Neural progenitor cell (in vitro differentiated cells): Measurements from ENCODE around the gene SLC6A3. TPM values are rescaled to one million over a fixed set of nuclear protein-coding genes. Genes with fewer than 3 reads are reported as not detected.

Experiments
- DNase-seq: peaks from one replicate; pipeline ENCODE4 v3.0.0-alpha.2; 2016; ENCODE audit warnings: low spot score
- H2AFZ ChIP-seq: fragments of 200-600 bp; sonication (generic); replicated peaks from 2 replicates; pipeline ENCODE4 v1.6.1; 2016; ENCODE audit warnings: antibody characterized with exemption
- H3F3A ChIP-seq: fragments of 200-600 bp; sonication (generic); 2 replicates; pipeline ENCODE4 v1.6.1; 2016; ENCODE audit warnings: antibody characterized with exemption, low read depth
- H3K27ac ChIP-seq: fragments of 200-600 bp; sonication (generic); 2 replicates; pipeline ENCODE4 v1.5.1; 2016; ENCODE audit warnings: mild to moderate bottlenecking
- H3K27me3 ChIP-seq: fragments of 200-600 bp; sonication (generic); 2 replicates; pipeline ENCODE4 v1.6.1; 2016; ENCODE audit warnings: mild to moderate bottlenecking, moderate library complexity
- H3K36me3 ChIP-seq: fragments of 200-600 bp; sonication (generic); 2 replicates; pipeline ENCODE4 v1.5.1; 2016
- H3K4me1 ChIP-seq: fragments of 200-600 bp; sonication (generic); 2 replicates; pipeline ENCODE4 v1.6.1; 2016; ENCODE audit warnings: mixed run types
- H3K4me2 ChIP-seq: fragments of 200-600 bp; sonication (generic); 2 replicates; pipeline ENCODE4 v1.6.1; 2016
- H3K4me3 ChIP-seq: fragments of 200-600 bp; sonication (generic); 2 replicates; pipeline ENCODE4 v1.5.1; 2016
- H3K79me2 ChIP-seq: fragments of 200-600 bp; sonication (generic); 2 replicates; pipeline ENCODE4 v1.6.1; 2016; ENCODE audit warnings: low read depth
- H3K9ac ChIP-seq: fragments of 200-600 bp; sonication (generic); 2 replicates; pipeline ENCODE4 v1.6.1; 2016
- H3K9me3 ChIP-seq: fragments of 200-600 bp; sonication (generic); 2 replicates; pipeline ENCODE4 v1.5.1; 2016; ENCODE audit warnings: low read depth
- H4K20me1 ChIP-seq: fragments of 200-600 bp; sonication (generic); 2 replicates; pipeline ENCODE4 v1.6.1; 2016; ENCODE audit warnings: low read depth
- H3K27ac Mint-ChIP-seq: 3 replicates; pipeline ENCODE4 v1.8.0; 2021; ENCODE audit warnings: mixed read lengths
- H3K27me3 Mint-ChIP-seq: 2 replicates; pipeline ENCODE4 v1.8.0; 2022; ENCODE audit warnings: low read depth, mild to moderate bottlenecking, inconsistent platforms, moderate library complexity, mixed read lengths; ENCODE audit not compliant: insufficient read depth
- H3K36me3 Mint-ChIP-seq: 3 replicates; pipeline ENCODE4 v1.8.0; 2021; ENCODE audit warnings: mixed read lengths
- H3K4me1 Mint-ChIP-seq: 3 replicates; pipeline ENCODE4 v1.8.0; 2021; ENCODE audit warnings: mixed read lengths
- H3K4me3 Mint-ChIP-seq: 3 replicates; pipeline ENCODE4 v1.8.0; 2021; ENCODE audit warnings: mild to moderate bottlenecking, moderate library complexity, mixed read lengths
- H3K9me3 Mint-ChIP-seq: 3 replicates; pipeline ENCODE4 v1.8.0; 2020; ENCODE audit warnings: mixed read lengths
- EZH2 ChIP-seq: fragments of 200-600 bp; sonication (generic); IDR thresholded peaks from 2 replicates; pipeline ENCODE4 v1.6.1; 2017; ENCODE audit warnings: antibody characterized with exemption, mild to moderate bottlenecking, moderate library complexity
- EZH2phosphoT487 ChIP-seq: fragments of 200-600 bp; sonication (generic); IDR thresholded peaks from 2 replicates; pipeline ENCODE4 v1.6.1; 2017; ENCODE audit warnings: antibody characterized with exemption
- total RNA-seq: library from RNA; depleted of rRNA; stranded (reverse); fragments of >200 nt; gene quantifications from 2 replicates; pipeline ENCODE4 v1.2.3, GENCODE V29; 2015; ENCODE audit warnings: low replicate concordance
- TF ChIP-seq, protein P1 (sequence below): fragments of 200-600 bp; sonication (generic); IDR thresholded peaks from 2 replicates; pipeline ENCODE4 v1.5.1; 2017; ENCODE audit warnings: antibody characterized with exemption, mild to moderate bottlenecking

The SLC6A3 gene
- total RNA-seq, 1 donor from 2014 or later: 0.32 TPM

DNA sequence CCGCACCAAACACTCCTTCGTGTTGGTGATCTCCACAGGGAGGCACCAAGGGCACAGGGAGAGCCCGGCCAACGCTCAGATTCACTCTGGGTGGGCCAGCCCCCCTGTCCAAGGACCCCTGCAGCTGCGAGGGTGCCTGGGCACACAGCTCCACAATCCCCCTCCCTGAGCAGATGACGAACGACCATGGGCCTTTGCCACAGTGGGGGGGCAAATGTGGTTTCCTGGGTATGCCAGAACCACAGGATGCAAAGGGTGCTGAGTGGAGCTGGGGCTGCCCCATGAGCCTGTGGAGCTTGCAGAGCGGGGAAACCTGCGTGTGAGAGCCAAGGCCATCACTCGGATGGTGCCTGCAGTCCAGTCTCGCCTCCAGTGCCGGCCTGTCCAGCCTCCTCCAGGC is 47.5 kb upstream of the SLC6A3 start:
- H3K27ac Mint-ChIP-seq: no peak overlapping the region
- H3K27me3 ChIP-seq: no peaks in the 10 kb centered on the region
- H2AFZ ChIP-seq: no peak overlapping the region
- no peak overlapping the region for H3K4me3 ChIP-seq
- H3K4me1 ChIP-seq: no peaks in the 10 kb centered on the region
- H3K4me3 Mint-ChIP-seq: no peak overlapping the region
- no peaks in the 10 kb centered on the region for H3K36me3 ChIP-seq
- H3K9me3 Mint-ChIP-seq: no peaks in the 10 kb centered on the region
- no peak overlapping the region for H3K9ac ChIP-seq
- H4K20me1 ChIP-seq: peaks cover 25% of the 10 kb centered on the region
- no peaks in the 10 kb centered on the region for H3K4me1 Mint-ChIP-seq
- H3F3A ChIP-seq: no peaks in the 10 kb centered on the region
- no peak for DNase-seq
- H3K4me2 ChIP-seq: no peak overlapping the region
- H3K27ac ChIP-seq: no peak overlapping the region
- H3K36me3 Mint-ChIP-seq: peaks cover 15% of the 10 kb centered on the region
- TF ChIP-seq, protein P1, sequence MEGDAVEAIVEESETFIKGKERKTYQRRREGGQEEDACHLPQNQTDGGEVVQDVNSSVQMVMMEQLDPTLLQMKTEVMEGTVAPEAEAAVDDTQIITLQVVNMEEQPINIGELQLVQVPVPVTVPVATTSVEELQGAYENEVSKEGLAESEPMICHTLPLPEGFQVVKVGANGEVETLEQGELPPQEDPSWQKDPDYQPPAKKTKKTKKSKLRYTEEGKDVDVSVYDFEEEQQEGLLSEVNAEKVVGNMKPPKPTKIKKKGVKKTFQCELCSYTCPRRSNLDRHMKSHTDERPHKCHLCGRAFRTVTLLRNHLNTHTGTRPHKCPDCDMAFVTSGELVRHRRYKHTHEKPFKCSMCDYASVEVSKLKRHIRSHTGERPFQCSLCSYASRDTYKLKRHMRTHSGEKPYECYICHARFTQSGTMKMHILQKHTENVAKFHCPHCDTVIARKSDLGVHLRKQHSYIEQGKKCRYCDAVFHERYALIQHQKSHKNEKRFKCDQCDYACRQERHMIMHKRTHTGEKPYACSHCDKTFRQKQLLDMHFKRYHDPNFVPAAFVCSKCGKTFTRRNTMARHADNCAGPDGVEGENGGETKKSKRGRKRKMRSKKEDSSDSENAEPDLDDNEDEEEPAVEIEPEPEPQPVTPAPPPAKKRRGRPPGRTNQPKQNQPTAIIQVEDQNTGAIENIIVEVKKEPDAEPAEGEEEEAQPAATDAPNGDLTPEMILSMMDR: no peak
- TF ChIP-seq EZH2phosphoT487 (no peak), EZH2 (no peak)
- H3K79me2 ChIP-seq: no peaks in the 10 kb centered on the region
- H3K27me3 Mint-ChIP-seq: no peaks in the 10 kb centered on the region
- no peaks in the 10 kb centered on the region for H3K9me3 ChIP-seq

DNA sequence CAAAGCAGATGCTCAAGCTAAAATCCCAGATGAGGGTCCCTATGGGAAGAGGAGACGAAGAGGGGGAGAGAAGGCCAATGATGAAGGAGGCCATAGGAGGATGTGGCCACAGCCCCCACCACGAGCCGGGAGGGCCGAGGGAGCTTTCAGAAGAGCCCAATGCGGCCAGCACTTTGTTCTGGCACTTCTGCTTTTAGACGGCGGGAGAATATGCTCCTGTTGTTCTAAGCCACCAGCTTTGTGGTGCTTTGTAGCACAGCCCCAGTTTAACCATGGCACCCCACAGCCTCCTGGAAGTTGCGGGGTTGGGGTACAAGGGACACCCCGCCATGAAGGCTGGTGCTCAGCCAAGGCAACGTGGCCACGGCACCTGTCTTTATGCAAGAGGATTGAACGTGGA is 45.1 kb upstream of the SLC6A3 start:
- H3K4me1 Mint-ChIP-seq: no peaks in the 10 kb centered on the region
- H3K79me2 ChIP-seq: no peaks in the 10 kb centered on the region
- TF ChIP-seq EZH2 (no peak), EZH2phosphoT487 (no peak)
- TF ChIP-seq, protein P1: no peak
- H3F3A ChIP-seq: no peaks in the 10 kb centered on the region
- no peak overlapping the region for H3K4me3 ChIP-seq
- H3K4me2 ChIP-seq: no peak overlapping the region
- H3K4me1 ChIP-seq: no peaks in the 10 kb centered on the region
- no peak for DNase-seq
- peaks cover 6% of the 10 kb centered on the region for H4K20me1 ChIP-seq
- H3K9ac ChIP-seq: no peak overlapping the region
- H3K27me3 ChIP-seq: no peaks in the 10 kb centered on the region
- H3K9me3 Mint-ChIP-seq: no peaks in the 10 kb centered on the region
- no peaks in the 10 kb centered on the region for H3K36me3 ChIP-seq
- H3K27ac ChIP-seq: no peak overlapping the region
- H3K27ac Mint-ChIP-seq: no peak overlapping the region
- no peak overlapping the region for H3K4me3 Mint-ChIP-seq
- no peak overlapping the region for H2AFZ ChIP-seq
- H3K27me3 Mint-ChIP-seq: no peaks in the 10 kb centered on the region
- no peaks in the 10 kb centered on the region for H3K9me3 ChIP-seq
- H3K36me3 Mint-ChIP-seq: peaks cover 15% of the 10 kb centered on the region

DNA sequence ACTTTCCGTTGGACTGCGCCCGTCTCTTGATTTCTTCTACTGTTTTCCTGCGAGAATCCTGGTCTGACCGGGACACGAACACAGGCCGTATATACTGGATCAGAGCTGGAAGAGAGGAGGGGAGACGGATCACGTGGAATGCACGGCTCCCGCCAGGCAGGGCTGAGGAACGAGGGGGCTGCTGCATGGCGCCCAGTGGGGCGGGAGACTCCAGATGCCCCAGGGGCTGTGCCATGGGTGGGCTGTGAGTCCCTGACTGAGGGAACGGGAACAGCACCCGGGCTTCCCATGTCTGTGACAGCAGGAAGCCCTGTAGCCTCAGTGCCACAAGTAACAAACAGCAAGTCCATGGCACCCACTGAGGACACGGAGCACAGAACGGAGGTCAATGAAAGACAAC is 44.5 kb upstream of the SLC6A3 start:
- Histone ChIP-seq H3K4me1 (no peaks in the 10 kb centered on the region), H3K4me2 (no peak overlapping the region), H3K79me2 (no peaks in the 10 kb centered on the region), H2AFZ (no peak overlapping the region), H3K27ac (no peak overlapping the region), H4K20me1 (no peaks in the 10 kb centered on the region), H3K9ac (no peak overlapping the region), H3K36me3 (no peaks in the 10 kb centered on the region), H3K27me3 (no peaks in the 10 kb centered on the region), H3F3A (no peaks in the 10 kb centered on the region), H3K4me3 (no peak overlapping the region), H3K9me3 (no peaks in the 10 kb centered on the region)
- TF ChIP-seq, protein P1: no peak
- TF ChIP-seq EZH2phosphoT487 (no peak), EZH2 (no peak)
- H3K27ac Mint-ChIP-seq: no peak overlapping the region
- H3K9me3 Mint-ChIP-seq: no peaks in the 10 kb centered on the region
- H3K27me3 Mint-ChIP-seq: no peaks in the 10 kb centered on the region
- no peak for DNase-seq
- peaks cover 15% of the 10 kb centered on the region for H3K36me3 Mint-ChIP-seq
- H3K4me3 Mint-ChIP-seq: no peak overlapping the region
- no peaks in the 10 kb centered on the region for H3K4me1 Mint-ChIP-seq
